Right ventricle myocardium inferior (tissue), 1 donor: ENCODE data around the gene AHDC1. TPM values are rescaled to one million over a fixed set of nuclear protein-coding genes. Genes with fewer than 3 reads are reported as not detected.
A peak's percentile ranks its signal among the peaks of the same experiment; 100 is the strongest.

Experiments
- ATAC-seq: fragments of 200-7000 bp; cut with Tn5 transposase; one replicate; pipeline ENCODE4 v1.9.1; 2020; ENCODE audit warnings: mild to moderate bottlenecking, moderate library complexity
- DNase-seq: peaks from one replicate; pipeline ENCODE4 v3.0.0; 2021; ENCODE audit errors: missing footprints
- intact Hi-C: fragments of 100-400 bp; cut with DNase I; formaldehyde crosslinking; loops from one replicate; pipeline ENCODE4 v1.11.0; 2022
- total RNA-seq: library from RNA; stranded (reverse); fragmentation: NEBNext Ultra II Directional; extraction: Animal tissue kit (Norgen Biotek cat#: 25700); gene quantifications from one replicate; pipeline ENCODE4 v1.2.1, GENCODE V29; 2021
- donor health status: DM: no; HTN: yes; CAD: no; lungs with severe emphysema.

AHDC1 gene
- total RNA-seq, 1 donor from 2014 or later = 51.2 TPM

- peak; percentile 26 for ATAC-seq
- DNase-seq = no peak
- intact Hi-C loops = loop anchor here (1.0 kb wide), 1 partner anchor 45 kb away; no protein-coding TSS in a partner anchor
These were observed 1.3 kb downstream of the AHDC1 start for GRCh38 chr1:27602462-27603308.

- peak; percentile 23 for ATAC-seq
- intact Hi-C loops = loop anchor here (1.0 kb wide), 1 partner anchor 45 kb away; no protein-coding TSS in a partner anchor
- no peak for DNase-seq
These were observed 2.0 kb downstream of the AHDC1 start for GRCh38 chr1:27601771-27602461.

GRCh38 chr1:27601321-27601770, 2.6 kb downstream of the AHDC1 start:
- ATAC-seq = no peak
- intact Hi-C loops = no loop called here
- DNase-seq = no peak

DNA sequence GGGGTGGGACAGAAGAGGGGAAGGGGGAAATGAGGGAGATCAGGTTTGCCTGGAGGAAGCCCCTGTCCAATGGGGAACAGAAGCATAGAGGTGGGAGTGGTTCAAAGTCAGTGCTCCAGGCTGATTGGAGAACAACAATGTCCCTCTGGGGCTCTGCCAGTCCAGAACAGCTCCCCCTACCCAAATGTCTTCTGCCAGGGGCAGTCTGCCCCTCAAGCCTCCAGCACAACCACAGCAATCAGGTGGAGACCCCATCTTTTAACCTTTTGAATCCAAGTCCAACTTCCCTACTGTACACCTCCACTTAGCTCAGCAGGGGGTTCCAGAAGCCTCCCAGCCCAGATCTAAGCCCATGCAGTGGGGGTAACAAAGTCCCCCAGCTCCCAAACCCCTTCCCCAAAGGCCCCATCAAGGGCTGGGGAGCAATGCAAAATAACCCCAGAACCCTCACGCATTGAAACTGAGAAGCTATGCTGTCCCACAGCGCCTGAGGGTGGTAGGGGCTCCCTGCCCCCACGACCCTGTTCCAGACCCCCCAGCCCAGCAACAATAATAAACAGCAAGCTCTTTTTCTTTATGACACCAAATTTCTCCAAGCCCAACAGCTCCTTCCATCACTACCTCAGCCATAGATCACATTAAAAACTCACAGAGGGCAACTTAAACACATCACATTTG, 3.3 kb downstream of the AHDC1 start:
- ATAC-seq = no peak
- intact Hi-C loops = no loop called here

DNA sequence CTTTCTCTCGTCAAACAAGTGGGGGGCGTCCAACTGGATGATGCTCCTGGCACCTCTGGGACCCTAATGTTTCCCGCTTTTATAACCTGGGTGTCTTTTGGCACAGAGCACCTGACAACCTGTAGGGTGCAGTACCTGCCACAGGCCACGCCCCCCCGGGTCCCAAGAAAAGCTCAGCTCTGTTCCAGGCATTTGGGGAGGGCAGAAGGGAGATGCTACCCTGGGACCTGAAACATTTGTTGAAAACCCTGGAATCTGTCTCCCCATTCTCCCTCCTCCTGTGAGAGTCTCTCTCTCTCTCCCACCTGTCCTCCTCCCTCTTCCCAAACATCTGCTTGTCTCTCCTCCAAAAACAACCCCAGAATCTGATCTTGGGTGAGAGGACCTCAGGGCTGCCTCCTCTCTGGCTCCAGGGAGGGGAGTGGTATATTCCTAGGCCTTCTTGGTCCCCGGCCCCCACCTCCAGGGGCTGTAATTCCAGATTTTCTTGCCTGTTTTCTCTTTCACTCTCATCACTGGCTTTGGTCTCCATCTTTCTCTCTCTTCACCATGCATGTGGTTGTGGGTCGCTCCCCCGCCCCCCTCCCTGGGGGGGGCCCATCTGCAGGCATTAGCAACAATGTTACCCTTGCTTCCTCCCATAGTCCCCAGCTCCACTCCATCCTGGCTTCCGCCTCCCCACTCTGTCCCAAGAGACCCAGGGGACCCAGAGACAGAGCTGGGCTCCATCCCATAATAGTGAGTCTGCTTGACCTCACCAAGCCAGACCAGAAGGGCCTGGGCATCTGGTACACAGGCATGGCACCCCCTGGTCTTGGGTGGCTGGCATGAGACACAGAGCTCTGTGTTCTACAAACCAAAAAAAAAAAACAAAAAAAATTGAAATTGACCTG, 4.1 kb downstream of the AHDC1 start:
- intact Hi-C loops = no loop called here
- DNase-seq = no peak
- ATAC-seq = no peak

More for the DNA sequence above, 3.3 kb downstream of the AHDC1 start:
- no peak for DNase-seq

- ATAC-seq (peak; percentile 11), DNase-seq (no peak)
- intact Hi-C loops = no loop called here
These were observed 4.9 kb downstream of the AHDC1 start for GRCh38 chr1:27598902-27599528.

DNA sequence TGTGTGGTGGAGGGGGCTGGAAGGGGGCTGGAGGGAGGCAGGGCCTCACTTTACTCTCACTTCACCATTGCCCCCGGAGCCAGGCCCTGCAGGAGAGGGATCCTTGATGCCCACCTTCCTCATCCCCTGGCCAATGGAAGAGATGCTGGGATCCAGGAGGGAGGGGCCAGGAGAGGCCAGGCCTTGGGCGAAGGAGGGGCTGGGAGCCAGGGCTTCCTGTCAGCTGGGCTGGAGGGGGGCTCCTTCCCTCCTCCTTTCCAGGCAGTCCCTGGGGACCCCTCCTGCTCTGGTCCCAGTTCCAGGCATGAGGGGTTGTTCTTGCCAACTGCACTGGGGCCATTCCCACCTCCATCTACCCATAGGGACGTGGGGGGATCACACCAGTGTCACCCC, 5.7 kb downstream of the AHDC1 start:
- DNase-seq (no peak), ATAC-seq (no peak)

GRCh38 chr1:27597516-27598294, 6.2 kb downstream of the AHDC1 start:
- intact Hi-C loops = no loop called here
- DNase-seq = no peak

More for the DNA sequence above, 5.7 kb downstream of the AHDC1 start:
- intact Hi-C loops = no loop called here

DNA sequence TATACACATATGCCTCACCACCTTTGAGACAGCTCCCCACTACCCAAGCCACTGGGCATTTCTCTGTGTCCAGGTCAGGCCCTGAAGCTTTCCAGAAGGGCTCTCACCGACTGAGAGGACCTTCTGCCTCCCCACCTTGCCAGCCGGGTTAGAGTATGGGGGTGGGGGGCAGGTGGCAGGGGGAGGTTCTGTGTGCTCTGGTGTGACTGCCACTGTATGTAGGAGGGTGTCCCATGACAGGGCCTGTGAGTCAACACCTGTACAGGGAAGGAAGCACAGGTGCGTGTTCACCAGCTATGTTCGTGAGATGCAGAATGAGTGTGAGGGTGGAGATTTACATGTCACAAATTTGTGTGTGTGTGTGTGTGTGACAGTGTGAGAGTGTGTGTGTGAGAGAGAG, 7.0 kb downstream of the AHDC1 start:
- no peak for DNase-seq
- intact Hi-C loops = no loop called here

More at GRCh38 chr1:27597516-27598294, 6.2 kb downstream of the AHDC1 start:
- no peak for ATAC-seq

GRCh38 chr1:27596261-27596660, 7.7 kb downstream of the AHDC1 start:
- no peak for DNase-seq
- no peak for ATAC-seq
- intact Hi-C loops = no loop called here

More for the DNA sequence above, 7.0 kb downstream of the AHDC1 start:
- ATAC-seq = no peak

DNA sequence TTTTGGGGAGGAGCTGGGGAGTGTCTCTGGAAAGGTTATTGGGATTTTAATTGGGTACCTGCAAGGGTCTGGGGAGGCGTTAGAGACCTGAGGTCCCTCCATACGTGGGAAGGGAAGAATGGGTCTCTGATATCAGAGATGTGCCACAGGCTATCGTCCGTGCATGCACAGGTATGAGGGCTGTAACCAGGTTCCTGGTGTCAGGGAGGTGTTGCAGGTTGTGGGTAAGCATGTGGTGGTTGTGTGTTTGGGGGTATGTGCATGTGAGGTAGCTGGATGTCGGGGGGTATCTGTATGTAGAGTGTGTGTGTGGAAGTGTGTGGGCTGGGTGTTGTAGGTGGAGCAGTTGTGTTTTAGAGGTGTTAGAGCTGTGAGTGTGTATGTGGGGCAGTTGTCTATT, 8.3 kb downstream of the AHDC1 start:
- intact Hi-C loops = no loop called here
- no peak for ATAC-seq
- DNase-seq = no peak

DNA sequence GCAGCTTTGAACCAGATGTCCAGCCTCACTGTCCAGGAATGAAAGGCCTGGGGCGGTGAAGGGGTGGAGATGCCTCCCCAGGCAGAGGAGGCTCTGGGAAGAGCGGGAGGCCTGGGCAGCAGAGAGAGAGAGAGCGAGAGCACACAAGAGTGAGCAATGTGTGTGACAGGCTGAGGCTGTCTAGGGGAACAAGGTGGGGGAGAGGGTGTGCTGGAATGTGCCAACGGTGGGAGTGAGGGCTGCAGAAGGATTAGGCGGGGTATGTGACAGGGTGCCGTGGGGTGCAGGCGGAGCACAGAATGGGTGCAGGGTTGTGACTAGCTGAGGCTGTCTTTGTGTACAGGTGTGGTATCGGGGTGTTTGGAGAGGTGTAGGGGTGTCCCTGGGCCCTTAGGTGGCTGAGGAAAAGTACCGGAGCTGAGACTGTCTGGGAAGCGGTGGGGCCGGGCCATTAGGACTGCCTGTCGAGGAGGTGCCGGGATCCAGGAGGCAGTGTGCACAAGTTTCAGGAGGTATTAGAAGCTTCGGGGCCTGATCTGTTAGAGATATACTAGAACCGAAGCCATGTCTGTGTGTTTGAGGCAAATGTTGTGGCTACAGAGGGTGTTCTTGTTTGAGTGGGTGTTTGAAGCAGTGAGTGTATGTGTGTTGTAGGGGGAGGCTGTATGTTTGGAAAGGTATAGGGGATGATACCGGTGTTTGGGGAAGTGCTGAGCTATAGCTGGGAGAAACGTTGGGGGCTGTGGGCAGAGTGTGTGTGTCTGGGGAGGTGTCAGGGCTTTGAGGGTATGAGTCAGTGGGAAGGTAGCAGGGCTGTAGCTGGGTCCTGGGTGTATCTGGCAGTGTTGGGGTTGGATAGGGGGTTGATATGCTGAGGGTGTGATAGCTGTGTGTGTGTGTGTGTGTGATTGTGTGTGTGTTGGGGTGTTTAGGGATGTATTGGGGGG, 9.1 kb downstream of the AHDC1 start:
- ATAC-seq (no peak), DNase-seq (no peak)
- intact Hi-C loops = no loop called here

GRCh38 chr1:27593678-27594563, 10.0 kb downstream of the AHDC1 start:
- ATAC-seq (no peak), DNase-seq (no peak)
- intact Hi-C loops = no loop called here

DNA sequence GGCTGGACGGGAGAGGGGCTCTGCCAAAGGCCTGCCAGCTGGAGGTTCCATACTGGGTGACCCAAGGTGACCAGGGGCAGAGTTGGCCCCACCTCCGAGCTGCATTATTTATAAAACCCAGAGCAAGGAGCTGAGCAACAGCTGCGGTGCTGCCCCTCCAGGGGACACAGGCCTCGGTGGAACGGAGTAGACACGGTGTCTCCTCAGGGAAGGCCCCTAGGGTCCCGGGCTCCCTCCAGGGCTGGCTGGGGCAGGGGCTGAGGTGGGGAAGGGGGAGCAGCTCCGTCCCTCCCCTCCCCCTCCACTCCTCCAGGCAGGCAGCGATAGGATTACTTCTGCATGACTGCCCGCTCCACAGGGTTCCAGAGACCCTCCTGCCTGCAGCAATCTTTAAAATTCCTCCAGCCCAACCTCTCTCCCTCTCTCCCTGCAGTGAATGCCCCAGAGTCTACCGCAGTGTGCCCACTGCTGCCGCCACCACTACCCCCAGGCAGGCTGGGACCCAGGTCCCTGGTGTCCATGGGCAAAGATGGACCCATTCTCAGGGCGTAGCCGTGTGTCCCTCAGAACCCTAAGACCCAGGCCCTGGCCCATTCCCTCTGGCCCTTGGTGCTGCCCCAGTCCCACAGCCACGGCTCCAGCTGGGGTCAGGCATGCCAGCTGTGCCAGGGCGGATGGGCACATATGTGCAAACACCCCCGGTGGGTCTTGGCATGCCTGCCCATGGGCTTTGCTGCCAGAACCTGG, 10.8 kb downstream of the AHDC1 start:
- intact Hi-C loops = no loop called here
- ATAC-seq (peak; percentile 16), DNase-seq (no peak)
